B cell (primary cell): ENCODE results near the gene FLAD1. TPM values are rescaled to one million over a fixed set of nuclear protein-coding genes. Genes with fewer than 3 reads are reported as not detected.

ENCODE experiments used
- ATAC-seq: fragments of 200-7000 bp; cut with Tn5 transposase; one replicate; pipeline ENCODE4 v1.10.0; 2021; ENCODE audit warnings: low read depth, mild to moderate bottlenecking, moderate number of reproducible peaks, moderate library complexity
- CTCF ChIA-PET: fragments of 350-600 bp; sonication (Branson Sonifier 250); formaldehyde crosslinking; loops from one replicate; lab custom pipeline; 2021; ENCODE audit warnings: antibody characterized with exemption, inconsistent platforms; lab: Charles Lee
- POLR2A ChIA-PET: fragments of 350-600 bp; sonication (Branson Sonifier 250); formaldehyde crosslinking; loops from one replicate; lab custom pipeline; 2021; ENCODE audit warnings: antibody characterized with exemption; lab: Charles Lee
- DNase-seq: peaks from one replicate; pipeline ENCODE4 v3.0.0; 2013
- H2AFZ ChIP-seq: 2 replicates; pipeline ENCODE4 v1.6.1; 2012; ENCODE audit warnings: mild to moderate bottlenecking, low read depth, low read length; ENCODE audit not compliant: insufficient read depth, poor library complexity, severe bottlenecking
- H3K27ac ChIP-seq, 2 donors: 1 replicate in 1 of 2; 2 replicates in 1 of 2; pipeline ENCODE4 v1.5.1; 2012 to 2013; ENCODE audit warnings: low read length in 2 of 2, mild to moderate bottlenecking in 2 of 2, moderate library complexity in 1 of 2
- H3K27me3 ChIP-seq, 4 experiments: fragments of 200-600 bp in 1 of 4; sonication (generic) in 1 of 4; replicated peaks in 1 of 4; 1 replicate in 2 of 4; 2 replicates in 2 of 4; pipeline versions ENCODE4 v1.6.1 to v1.7.0; 2013 to 2016; ENCODE audit warnings: low read length in 3 of 4, mild to moderate bottlenecking in 2 of 4, mixed read lengths in 1 of 4, moderate library complexity in 1 of 4; ENCODE audit not compliant: insufficient read depth in 4 of 4, control insufficient read depth in 3 of 4; ENCODE audit errors: control extremely low read depth in 1 of 4
- H3K36me3 ChIP-seq, 2 experiments: replicated peaks in 1 of 2; 1 replicate in 1 of 2; 2 replicates in 1 of 2; pipeline versions ENCODE4 v1.6.1 to v1.7.1; 2013; ENCODE audit warnings: low read length in 1 of 2; ENCODE audit not compliant: insufficient read depth in 2 of 2, control insufficient read depth in 1 of 2; ENCODE audit errors: control extremely low read depth in 1 of 2, extremely low read depth in 1 of 2
- H3K4me1 ChIP-seq, 2 donors: fragments of 200-600 bp in 1 of 2; sonication (generic) in 1 of 2; 1 replicate in 1 of 2; 2 replicates in 1 of 2; pipeline versions ENCODE4 v1.5.1 to v1.6.1; 2013 to 2017; ENCODE audit warnings: low read length in 2 of 2; ENCODE audit not compliant: control insufficient read depth in 2 of 2, insufficient read depth in 2 of 2
- H3K4me2 ChIP-seq: replicated peaks from 2 replicates; pipeline ENCODE3; 2012; ENCODE audit warnings: mild to moderate bottlenecking, low read depth, low read length; ENCODE audit not compliant: poor library complexity, severe bottlenecking
- H3K4me3 ChIP-seq, 5 experiments: fragments of 200-600 bp in 1 of 5; sonication (generic) in 1 of 5; 1 replicate in 3 of 5; 2 replicates in 2 of 5; pipeline versions ENCODE4 v1.5.1 to v1.7.0; 2011 to 2016; ENCODE audit warnings: low read length in 4 of 5, mild to moderate bottlenecking in 4 of 5, low read depth in 2 of 5, control low read depth in 1 of 5, moderate library complexity in 1 of 5; ENCODE audit not compliant: insufficient read depth in 1 of 5; ENCODE audit errors: control extremely low read depth in 1 of 5, extremely low read depth in 1 of 5
- H3K79me2 ChIP-seq: fragments of 200-600 bp; sonication (generic); one replicate; pipeline ENCODE4 v1.6.0; 2016; ENCODE audit warnings: low read length; ENCODE audit not compliant: control insufficient read depth, insufficient read depth
- H3K9ac ChIP-seq: fragments of 200-600 bp; sonication (generic); 2 replicates; pipeline ENCODE4 v1.6.1; 2017; ENCODE audit warnings: mild to moderate bottlenecking, low read length, moderate library complexity
- H3K9me3 ChIP-seq, 3 donors: one replicate each; pipeline versions ENCODE4 v1.6.1 to v1.7.1; 2013; ENCODE audit warnings: low read length in 2 of 3; ENCODE audit not compliant: control insufficient read depth in 2 of 3, insufficient read depth in 1 of 3; ENCODE audit errors: control extremely low read depth in 1 of 3
- H4K20me1 ChIP-seq: 2 replicates; pipeline ENCODE4 v1.6.0; 2012; ENCODE audit warnings: mild to moderate bottlenecking, low read length; ENCODE audit not compliant: insufficient read depth, control insufficient read depth, poor library complexity, severe bottlenecking
- H3K27ac Mint-ChIP-seq: one replicate; pipeline ENCODE4 v1.8.0; 2021; ENCODE audit warnings: mixed read lengths
- H3K27me3 Mint-ChIP-seq: one replicate; pipeline ENCODE4 v1.8.0; 2021; ENCODE audit warnings: mixed read lengths
- H3K4me1 Mint-ChIP-seq: one replicate; pipeline ENCODE4 v1.8.0; 2021; ENCODE audit warnings: mixed read lengths
- H3K4me3 Mint-ChIP-seq: one replicate; pipeline ENCODE4 v1.8.0; 2021; ENCODE audit warnings: mixed read lengths
- H3K9me3 Mint-ChIP-seq: one replicate; pipeline ENCODE4 v1.8.0; 2022; ENCODE audit warnings: mixed read lengths; ENCODE audit not compliant: insufficient read depth
- EZH2 ChIP-seq: IDR thresholded peaks from 2 replicates; pipeline ENCODE4 v1.6.1; 2012; ENCODE audit warnings: borderline replicate concordance, low read depth, mild to moderate bottlenecking, moderate library complexity, low read length; ENCODE audit not compliant: insufficient read depth, poor library complexity, severe bottlenecking
- WGBS: methylation state at CpG from one replicate; pipeline ENCODE4 v1.1.5; 2013; ENCODE audit warnings: missing lambda C conversion rate; ENCODE audit not compliant: insufficient coverage; 5-methylcytosine and 5-hydroxymethylcytosine counted together
- intact Hi-C: fragments of 100-400 bp; cut with micrococcal nuclease; formaldehyde crosslinking; loops from one replicate; pipeline ENCODE4 v1.10.0; 2022
- polyA plus RNA-seq: library from polyadenylated mRNA; depleted of rRNA; stranded (reverse); fragments of >200 nt; gene quantifications from 2 replicates; pipeline ENCODE4 v1.2.3, GENCODE V29; 2012
- total RNA-seq, 2 donors: library from RNA; stranded (reverse); fragments of 120-200 nt in 1 of 2; gene quantifications; 1 replicate in 1 of 2; 2 replicates in 1 of 2; pipeline versions ENCODE4 v1.2.3 to v1.2.4, GENCODE V29; 2013 to 2022

FLAD1 gene
- total and polyA plus RNA-seq, 2 donors (not counting 1 experiment from before 2014, with no cell fraction given) = 51.4 to 83.0 TPM

DNA sequence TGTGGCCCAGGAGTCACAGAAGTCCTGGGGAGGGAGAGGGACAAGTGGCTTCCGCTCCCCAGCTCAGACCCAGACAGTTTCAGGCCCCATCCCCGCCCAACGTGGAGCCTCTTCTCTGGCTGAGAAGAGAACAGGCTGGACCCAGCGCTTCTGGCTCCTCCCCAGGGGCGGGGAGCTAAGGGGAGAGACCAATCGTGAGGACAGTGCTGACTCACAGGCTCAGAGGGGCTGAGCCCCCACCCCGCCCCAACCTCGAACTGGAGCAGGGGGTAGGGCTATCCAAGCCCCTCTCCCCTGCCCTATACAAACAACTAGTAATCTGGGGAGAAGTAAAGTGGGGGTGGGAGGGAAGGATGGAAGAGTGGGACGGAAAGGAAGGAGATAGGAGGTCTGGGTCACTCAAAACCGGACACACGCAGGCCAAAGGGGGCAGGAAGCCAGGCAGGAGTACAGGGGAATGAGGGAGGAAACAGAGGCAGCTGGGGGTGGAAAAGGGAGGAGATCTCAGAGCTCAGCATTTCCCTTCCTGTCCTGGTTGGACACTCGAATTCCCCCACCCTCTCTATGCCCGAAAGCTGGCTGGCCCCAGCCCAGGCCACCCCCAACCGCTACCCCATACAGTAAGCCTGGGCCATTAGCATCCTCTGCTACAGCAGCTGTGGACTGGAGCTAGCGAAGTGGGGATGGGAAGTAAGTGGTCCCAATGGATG, 12.4 kb upstream of the FLAD1 start, which contains the start of gene SHC1:
Gene SHC1 (minus strand): TSS at position 117 of the 710 bp plus-strand sequence. CDS start 221 bp downstream, outside the sequence.
- peaks cover 71% of the 10 kb centered on the region for H3K79me2 ChIP-seq

DNA sequence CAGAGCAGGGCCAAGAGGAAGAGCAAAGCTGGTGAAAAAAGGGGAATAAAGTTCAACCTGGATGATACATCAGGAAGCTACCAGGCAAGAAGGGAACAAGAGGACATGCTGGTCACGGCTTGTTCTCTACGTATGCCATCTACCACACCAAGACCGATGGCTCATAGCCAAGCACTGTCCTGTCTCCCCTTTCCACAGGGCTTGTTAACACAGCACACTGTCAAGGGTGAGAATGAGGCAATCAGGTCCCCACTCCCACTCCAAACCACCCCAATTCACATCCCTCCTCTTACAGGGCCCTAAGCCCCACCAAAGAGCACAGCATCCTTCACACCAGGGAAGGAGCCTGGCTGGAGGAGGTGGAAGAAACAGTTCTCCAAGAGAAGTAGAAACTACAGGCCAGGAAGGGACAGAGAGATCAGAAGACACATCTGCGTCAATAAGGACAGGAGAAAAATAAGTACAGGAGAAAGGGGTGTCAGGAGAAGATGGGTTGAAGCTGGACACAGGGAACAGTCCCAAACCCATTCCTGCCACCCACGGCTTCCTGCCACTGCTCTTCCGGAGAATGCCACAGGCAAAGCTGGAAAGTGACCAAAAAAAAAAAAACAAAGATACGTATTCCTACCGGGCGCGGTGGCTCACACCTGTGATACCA, 11.7 kb upstream of the FLAD1 start:
- no peak overlapping the region for H3K27ac ChIP-seq
- H3K4me3 Mint-ChIP-seq = peak overlapping the region; percentile 24
- ATAC-seq (no peak), DNase-seq (no peak)
- CTCF ChIA-PET = interaction anchor here (0.9 to 8.7 kb wide), 8 partner anchors 9 to 114 kb away, joined by 3 to 110 read pairs (median 4); partner anchors contain the start of genes PMVK and PYGO2
- no peak overlapping the region for H3K9ac ChIP-seq
- H3K27me3 Mint-ChIP-seq = no peaks in the 10 kb centered on the region
- intact Hi-C loops = loop anchor here (5.0 kb wide), 1 partner anchor 201 kb away; the partner anchor contains the start of genes KRTCAP2 and TRIM46
- WGBS = 92% methylated on average over 10 of the region's 10 CpGs
- peaks cover 27% of the 10 kb centered on the region for H3K4me1 Mint-ChIP-seq
- H3K4me3 ChIP-seq = no peak overlapping the region
- no peak overlapping the region for H3K4me2 ChIP-seq
- no peaks in the 10 kb centered on the region for H3K9me3 ChIP-seq
- peaks cover 71% of the 10 kb centered on the region for H3K79me2 ChIP-seq
- no peaks in the 10 kb centered on the region for H3K9me3 Mint-ChIP-seq
- peaks cover 0 to 38% of the 10 kb centered on the region in 2 experiments for H3K36me3 ChIP-seq
- POLR2A ChIA-PET = interaction anchor here (0.7 to 1.2 kb wide), 2 partner anchors 16 to 1689 kb away, joined by 3 to 6 read pairs; partner anchors contain the start of gene PBXIP1
- H4K20me1 ChIP-seq = peaks cover 39% of the 10 kb centered on the region
- H3K27me3 ChIP-seq = no peaks in the 10 kb centered on the region
- peaks cover 20 to 40% of the 10 kb centered on the region in 2 donors for H3K4me1 ChIP-seq
- peak overlapping the region; percentile 54 for H3K27ac Mint-ChIP-seq
- no peak for TF ChIP-seq EZH2
- H2AFZ ChIP-seq = no peak overlapping the region

More for the DNA sequence above, 12.4 kb upstream of the FLAD1 start, which contains the start of gene SHC1:
- Mint-ChIP-seq H3K9me3 (no peaks in the 10 kb centered on the region), H3K4me3 (peak within 1 kb of the TSS; percentile 24), H3K27me3 (no peaks in the 10 kb centered on the region), H3K27ac (peak within 1 kb of the TSS; percentile 54), H3K4me1 (peaks cover 27% of the 10 kb centered on the region)
- no peaks in the 10 kb centered on the region for H3K9me3 ChIP-seq
- H2AFZ ChIP-seq = no peak within 1 kb of the TSS
- WGBS = 64% methylated on average over 3 of the region's 15 CpGs
- no peaks in the 10 kb centered on the region for H3K27me3 ChIP-seq
- ChIA-PET POLR2A (interaction anchor here (1.2 kb wide), 1 partner anchor 15 kb away, joined by 6 read pairs; the partner anchor contains the start of gene PBXIP1), CTCF (interaction anchor here (0.9 to 8.7 kb wide), 6 partner anchors 8 to 47 kb away, joined by 3 to 110 read pairs (median 4); partner anchors contain the start of genes PMVK and PYGO2)
- peaks cover 0 to 45% of the 10 kb centered on the region in 2 experiments for H3K36me3 ChIP-seq
- H3K9ac ChIP-seq = no peak within 1 kb of the TSS
- H3K4me1 ChIP-seq = peaks cover 13 to 33% of the 10 kb centered on the region in 2 donors
- peaks cover 39% of the 10 kb centered on the region for H4K20me1 ChIP-seq
- intact Hi-C loops = loop anchor here (5.0 kb wide), 1 partner anchor 202 kb away; the partner anchor contains the start of genes KRTCAP2 and TRIM46
- ATAC-seq (no peak), DNase-seq (no peak)
- no peak within 1 kb of the TSS for H3K4me2 ChIP-seq
- H3K27ac ChIP-seq = peak within 1 kb of the TSS in 1 of 2 donors; percentile 14
- H3K4me3 ChIP-seq = no peak within 1 kb of the TSS
- no peak for TF ChIP-seq EZH2
